GM18867 (cell line): ENCODE results near the gene SLC25A51.

Experiments used
- ATAC-seq: cut with Tn5 transposase; IDR thresholded peaks from one replicate; pipeline ENCODE4 v1.9.1; 2021; ENCODE audit warnings: mild to moderate bottlenecking, moderate library complexity; ENCODE audit not compliant: unreplicated experiment

SLC25A51 gene

GRCh38 chr9:37839496-37840461 is 64.1 kb downstream of the SLC25A51 start:
- no peak for ATAC-seq
